ENCODE measurements around the gene KAT8. TPM values are rescaled to one million over a fixed set of nuclear protein-coding genes. Genes with fewer than 3 reads are reported as not detected.

The KAT8 gene
- total and polyA plus RNA-seq, 9 of the 15 experiments (the other 6 are each of a cell fraction or from before 2014, with no cell fraction given): 10.0 to 98.5 (median 76.4) TPM

DNA sequence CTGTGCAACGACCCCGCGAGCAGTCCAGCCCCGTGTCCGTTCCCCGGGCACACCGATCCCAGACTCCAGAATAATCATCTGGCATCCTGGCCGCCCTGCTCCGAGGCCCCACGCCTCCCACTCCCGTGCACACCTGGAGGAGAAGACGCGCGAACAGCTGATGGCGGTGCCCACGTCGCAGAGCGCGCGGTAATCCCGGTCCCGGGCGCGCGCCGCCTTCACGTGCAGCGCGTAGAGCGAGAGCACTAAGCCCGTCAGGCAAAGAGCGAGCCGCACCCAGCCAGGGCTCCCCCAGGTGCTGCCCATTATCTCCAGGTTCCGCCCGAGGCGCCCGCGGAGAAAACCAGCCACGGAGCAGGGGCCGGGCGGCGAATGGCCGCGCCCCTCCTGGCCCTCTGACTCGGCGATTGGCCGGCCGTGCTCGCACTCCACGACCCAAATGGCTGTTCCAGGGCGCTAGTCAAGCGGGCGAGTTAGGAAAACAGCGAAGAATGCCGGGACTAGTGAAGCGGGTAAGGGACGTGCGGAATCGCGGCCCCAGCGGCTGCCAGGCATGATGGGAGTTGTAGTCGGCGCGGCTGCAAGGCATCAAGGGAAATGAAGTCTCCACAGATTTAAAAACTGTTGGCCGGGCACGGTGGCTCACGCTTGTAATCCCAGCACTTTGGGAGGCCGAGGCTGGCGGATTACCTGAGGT lies 22.9 kb upstream of the KAT8 start, which contains the start of gene VKORC1 (continued):
- TF ChIP-seq ZNF785 (CRISPR knock-in tag; IDR thresholded peaks at IDR 0.05) (no peak), ARID3B (CRISPR knock-in tag; IDR thresholded peaks at IDR 0.05; ENCODE audit: borderline replicate concordance) (no peak), SMARCA4 (IDR thresholded peaks at IDR 0.05) (no peak), ILK (tag; IDR thresholded peaks at IDR 0.05; ENCODE audit: borderline replicate concordance, low read depth) (no peak), GATA2 (CRISPR knock-in tag; IDR thresholded peaks at IDR 0.05) (no peak), KLF10 (CRISPR knock-in tag; IDR thresholded peaks at IDR 0.05) (no peak), NCOA4 (IDR thresholded peaks at IDR 0.05; ENCODE audit: partially characterized antibody) (no peak), NCOA2 (IDR thresholded peaks at IDR 0.05; ENCODE audit: partially characterized antibody in 2 of 2) (no peak), TAL1 (IDR thresholded peaks at IDR 0.05) (no peak), SLC30A9 (CRISPR knock-in tag; IDR thresholded peaks at IDR 0.05) (no peak), YY1 (IDR thresholded peaks at IDR 0.05; ENCODE audit: borderline replicate concordance in 1 of 3, control insufficient read depth in 1 of 3, extremely low read depth in 1 of 3, insufficient read depth in 3 of 3, insufficient read length in 1 of 3, insufficient replicate concordance in 2 of 3, low read depth in 1 of 3, low read length in 2 of 3) (peak; percentile 14 to 73 (median 68)), GATAD2A (IDR thresholded peaks at IDR 0.05) (peak; percentile 76; the same call in 1 of the 2 replicates), HSF4 (CRISPR knock-in tag; IDR thresholded peaks at IDR 0.05; ENCODE audit: borderline replicate concordance) (no peak), SNRNP70 (optimal IDR thresholded peaks at IDR 0.05; ENCODE audit: low read depth, low read length) (no peak), CBX2 (IDR thresholded peaks at IDR 0.05; ENCODE audit: insufficient read depth, low read length, poor library complexity, severe bottlenecking) (no peak), BRCA1 (IDR thresholded peaks at IDR 0.05) (no peak), BRCA1 (CRISPR knock-in tag; IDR thresholded peaks at IDR 0.05) (no peak), FOXJ3 (CRISPR knock-in tag; IDR thresholded peaks at IDR 0.05) (no peak), EWSR1 (IDR thresholded peaks at IDR 0.05; ENCODE audit: borderline replicate concordance, low read depth, partially characterized antibody) (no peak), SRSF9 (IDR thresholded peaks at IDR 0.05; ENCODE audit: borderline replicate concordance, low read depth, low read length) (no peak)
- TF ChIP-seq, protein P1, sequence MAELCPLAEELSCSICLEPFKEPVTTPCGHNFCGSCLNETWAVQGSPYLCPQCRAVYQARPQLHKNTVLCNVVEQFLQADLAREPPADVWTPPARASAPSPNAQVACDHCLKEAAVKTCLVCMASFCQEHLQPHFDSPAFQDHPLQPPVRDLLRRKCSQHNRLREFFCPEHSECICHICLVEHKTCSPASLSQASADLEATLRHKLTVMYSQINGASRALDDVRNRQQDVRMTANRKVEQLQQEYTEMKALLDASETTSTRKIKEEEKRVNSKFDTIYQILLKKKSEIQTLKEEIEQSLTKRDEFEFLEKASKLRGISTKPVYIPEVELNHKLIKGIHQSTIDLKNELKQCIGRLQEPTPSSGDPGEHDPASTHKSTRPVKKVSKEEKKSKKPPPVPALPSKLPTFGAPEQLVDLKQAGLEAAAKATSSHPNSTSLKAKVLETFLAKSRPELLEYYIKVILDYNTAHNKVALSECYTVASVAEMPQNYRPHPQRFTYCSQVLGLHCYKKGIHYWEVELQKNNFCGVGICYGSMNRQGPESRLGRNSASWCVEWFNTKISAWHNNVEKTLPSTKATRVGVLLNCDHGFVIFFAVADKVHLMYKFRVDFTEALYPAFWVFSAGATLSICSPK (IDR thresholded peaks at IDR 0.05; ENCODE audit: borderline replicate concordance): no peak; the same call in 1 of the 2 replicates
